DMS79 (cell line): ENCODE data around the gene TMC1.

Experiments used
- DNase-seq: peaks from one replicate; lab custom pipeline; 2025; lab: John Stamatoyannopoulos, UW

Gene TMC1

GRCh38 chr9:72614067-72614466 lies 92.7 kb downstream of the TMC1 start:
- DNase-seq, result no peak

GRCh38 chr9:72615931-72616330 lies 94.5 kb downstream of the TMC1 start:
- DNase-seq, result no peak

GRCh38 chr9:72618811-72619210 lies 97.4 kb downstream of the TMC1 start:
- DNase-seq, result no peak

- no peak for DNase-seq
Measured at GRCh38 chr9:72622186-72622585, 100.8 kb downstream of the TMC1 start.

- DNase-seq, result no peak
Measured at GRCh38 chr9:72623156-72623555, 101.7 kb downstream of the TMC1 start.

- no peak for DNase-seq
Measured at GRCh38 chr9:72627147-72627546, 105.7 kb downstream of the TMC1 start.

GRCh38 chr9:72627956-72628540 lies 106.6 kb downstream of the TMC1 start:
- DNase-seq, result no peak

- DNase-seq, result no peak
Measured at GRCh38 chr9:72633966-72634365, 112.6 kb downstream of the TMC1 start.

- no peak for DNase-seq
Measured at GRCh38 chr9:72635197-72635596, 113.8 kb downstream of the TMC1 start.

- no peak for DNase-seq
Measured at GRCh38 chr9:72636621-72637020, 115.2 kb downstream of the TMC1 start.

- DNase-seq, result no peak
Measured at GRCh38 chr9:72643651-72644050, 122.2 kb downstream of the TMC1 start.

- no peak for DNase-seq
Measured at GRCh38 chr9:72646061-72646460, 124.7 kb downstream of the TMC1 start.

GRCh38 chr9:72648324-72649126 lies 127.1 kb downstream of the TMC1 start:
- no peak for DNase-seq

GRCh38 chr9:72649127-72649442 lies 127.7 kb downstream of the TMC1 start:
- DNase-seq, result no peak

- DNase-seq, result no peak
Measured at GRCh38 chr9:72650206-72650605, 128.8 kb downstream of the TMC1 start.

GRCh38 chr9:72656021-72656420 lies 134.6 kb downstream of the TMC1 start:
- DNase-seq, result no peak

- no peak for DNase-seq
Measured at GRCh38 chr9:72657023-72657422, 135.6 kb downstream of the TMC1 start.

- DNase-seq, result no peak
Measured at GRCh38 chr9:72658703-72659102, 137.3 kb downstream of the TMC1 start.

GRCh38 chr9:72661401-72662135 lies 140.2 kb downstream of the TMC1 start:
- DNase-seq, result no peak

GRCh38 chr9:72665421-72665820 lies 144.0 kb downstream of the TMC1 start:
- DNase-seq, result no peak

- DNase-seq, result no peak
Measured at GRCh38 chr9:72667181-72667580, 145.8 kb downstream of the TMC1 start.

GRCh38 chr9:72674961-72675360 lies 153.6 kb downstream of the TMC1 start:
- DNase-seq, result no peak

GRCh38 chr9:72675586-72675985 lies 154.2 kb downstream of the TMC1 start:
- no peak for DNase-seq
